DOHH2 (cell line): ENCODE results near the gene CHTF8.

Experiments used
- H3F3A ChIP-seq: fragments of 200-600 bp; sonication (generic), shearing (Covaris generic); 2 replicates; pipeline ENCODE4 v1.6.0; 2016; ENCODE audit warnings: antibody characterized with exemption, mild to moderate bottlenecking; ENCODE audit not compliant: control insufficient read depth, insufficient read depth
- H3K27ac ChIP-seq: fragments of 200-600 bp; sonication (generic); 2 replicates; pipeline ENCODE4 v1.5.1; 2014; ENCODE audit warnings: low read depth, mild to moderate bottlenecking, low read length, moderate library complexity
- H3K27me3 ChIP-seq: fragments of 200-600 bp; sonication (generic); 2 replicates; pipeline ENCODE4 v1.6.1; 2014; ENCODE audit warnings: mild to moderate bottlenecking, low read length, mixed read lengths; ENCODE audit not compliant: control insufficient read depth
- H3K36me3 ChIP-seq: fragments of 200-600 bp; sonication (generic); 2 replicates; pipeline ENCODE4 v1.6.1; 2014; ENCODE audit warnings: mild to moderate bottlenecking, low read length, moderate library complexity, mixed read lengths; ENCODE audit not compliant: control insufficient read depth
- H3K4me1 ChIP-seq: fragments of 200-600 bp; sonication (generic); 2 replicates; pipeline ENCODE4 v1.6.1; 2014; ENCODE audit warnings: mild to moderate bottlenecking, low read length, mixed read lengths; ENCODE audit not compliant: control insufficient read depth
- H3K4me2 ChIP-seq: fragments of 200-600 bp; sonication (generic); 2 replicates; pipeline ENCODE4 v1.6.0; 2014; ENCODE audit warnings: mild to moderate bottlenecking, low read length, moderate library complexity
- H3K4me3 ChIP-seq: fragments of 200-600 bp; sonication (generic); 2 replicates; pipeline ENCODE4 v1.5.1; 2014; ENCODE audit warnings: mild to moderate bottlenecking, low read length, mixed read lengths
- H3K79me2 ChIP-seq: fragments of 200-600 bp; sonication (generic); 2 replicates; pipeline ENCODE4 v1.6.1; 2014; ENCODE audit warnings: mild to moderate bottlenecking, low read length, mixed read lengths; ENCODE audit not compliant: control insufficient read depth
- H3K9me2 ChIP-seq: fragments of 200-600 bp; sonication (generic); replicated peaks from 2 replicates; pipeline ENCODE4 v1.6.1; 2014; ENCODE audit warnings: mild to moderate bottlenecking, low read length, mixed read lengths; ENCODE audit not compliant: control insufficient read depth
- H3K9me3 ChIP-seq: fragments of 200-600 bp; sonication (generic); 2 replicates; pipeline ENCODE4 v1.6.1; 2014; ENCODE audit warnings: antibody characterized with exemption, low read length, mixed read lengths; ENCODE audit not compliant: control insufficient read depth, insufficient read depth
- H4K20me1 ChIP-seq: fragments of 200-600 bp; sonication (generic); 2 replicates; pipeline ENCODE4 v1.6.0; 2014; ENCODE audit warnings: low read depth, mild to moderate bottlenecking, antibody characterized with exemption, low read length, moderate library complexity; ENCODE audit not compliant: control insufficient read depth, insufficient read depth
- CTCF ChIP-seq: fragments of 200-600 bp; sonication (generic); IDR thresholded peaks from one replicate; pipeline ENCODE4 v1.5.1; 2014; ENCODE audit warnings: antibody characterized with exemption, mild to moderate bottlenecking, low read depth, low read length; ENCODE audit not compliant: poor library complexity, severe bottlenecking
- EZH2phosphoT487 ChIP-seq: fragments of 200-600 bp; sonication (generic); IDR thresholded peaks from 2 replicates; pipeline ENCODE4 v1.6.1; 2017; ENCODE audit warnings: borderline replicate concordance, mild to moderate bottlenecking, antibody characterized with exemption, low read length, moderate library complexity, mixed read lengths

Gene CHTF8

GRCh38 chr16:69169051-69169450 is 36.7 kb upstream of the CHTF8 start:
- Histone ChIP-seq H3K27me3 (no peaks in the 10 kb centered on the region), H3K4me2 (no peak overlapping the region), H3K4me3 (no peak overlapping the region), H3K4me1 (peaks cover 25% of the 10 kb centered on the region), H3K27ac (no peak overlapping the region), H3K9me3 (no peaks in the 10 kb centered on the region), H3K36me3 (peaks cover 66% of the 10 kb centered on the region), H3K9me2 (no peaks in the 10 kb centered on the region), H3K79me2 (no peaks in the 10 kb centered on the region), H3F3A (peaks cover 8% of the 10 kb centered on the region), H4K20me1 (no peaks in the 10 kb centered on the region)
- TF ChIP-seq CTCF, result no peak

GRCh38 chr16:69166946-69167930 is 34.9 kb upstream of the CHTF8 start:
- Histone ChIP-seq H3K27ac (no peak overlapping the region), H3K4me1 (peaks cover 25% of the 10 kb centered on the region), H3K4me3 (no peak overlapping the region), H4K20me1 (no peaks in the 10 kb centered on the region), H3K36me3 (peaks cover 79% of the 10 kb centered on the region), H3K4me2 (no peak overlapping the region), H3K9me2 (no peaks in the 10 kb centered on the region), H3K27me3 (no peaks in the 10 kb centered on the region), H3K79me2 (no peaks in the 10 kb centered on the region), H3F3A (peaks cover 8% of the 10 kb centered on the region), H3K9me3 (no peaks in the 10 kb centered on the region)
- TF ChIP-seq EZH2phosphoT487, result no peak

GRCh38 chr16:69166221-69166833 is 33.9 kb upstream of the CHTF8 start:
- Histone ChIP-seq H3K27me3 (no peaks in the 10 kb centered on the region), H3K9me3 (no peaks in the 10 kb centered on the region), H3K4me2 (no peak overlapping the region), H4K20me1 (no peaks in the 10 kb centered on the region), H3F3A (peaks cover 4% of the 10 kb centered on the region), H3K4me3 (no peak overlapping the region), H3K36me3 (peaks cover 81% of the 10 kb centered on the region), H3K4me1 (peaks cover 23% of the 10 kb centered on the region), H3K79me2 (no peaks in the 10 kb centered on the region), H3K27ac (no peak overlapping the region), H3K9me2 (no peaks in the 10 kb centered on the region)
- TF ChIP-seq EZH2phosphoT487 (no peak), CTCF (no peak)

- Histone ChIP-seq H3K4me1 (peaks cover 16% of the 10 kb centered on the region), H3F3A (peaks cover 4% of the 10 kb centered on the region), H3K4me3 (no peak overlapping the region), H3K9me3 (no peaks in the 10 kb centered on the region), H3K36me3 (peaks cover 87% of the 10 kb centered on the region), H3K79me2 (no peaks in the 10 kb centered on the region), H4K20me1 (no peaks in the 10 kb centered on the region), H3K4me2 (no peak overlapping the region), H3K27ac (no peak overlapping the region), H3K9me2 (no peaks in the 10 kb centered on the region), H3K27me3 (no peaks in the 10 kb centered on the region)
- TF ChIP-seq EZH2phosphoT487 (no peak), CTCF (no peak)
Observed at GRCh38 chr16:69165584-69165983, 33.2 kb upstream of the CHTF8 start.
